HUDEP-2 (cell line): ENCODE results near the gene AREG.

Experiments
- DNase-seq, 76 experiments: peaks; one replicate each; lab custom pipeline; 2025; ENCODE audit not compliant: unreplicated experiment in 76 of 76; lab: John Stamatoyannopoulos, UW

Gene AREG

DNA sequence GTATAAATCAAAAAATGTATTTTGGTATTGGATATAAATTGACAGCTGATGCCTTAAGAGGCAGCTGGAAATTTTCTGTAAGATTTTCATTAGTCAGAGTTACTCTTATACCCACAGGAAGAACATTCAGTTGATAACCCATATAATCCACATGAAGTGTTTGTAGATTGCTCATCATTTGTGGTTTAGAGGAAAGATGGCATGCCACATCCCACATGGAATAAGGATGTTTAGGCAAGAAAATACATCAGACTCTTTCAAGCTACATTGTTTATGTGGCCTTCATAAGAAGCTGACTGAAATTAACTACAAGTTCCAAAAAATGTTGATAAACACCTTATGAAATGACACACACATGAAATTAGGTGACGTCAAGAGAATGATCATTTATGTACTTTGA lies 56.6 kb downstream of the AREG start:
- no peak for DNase-seq

DNA sequence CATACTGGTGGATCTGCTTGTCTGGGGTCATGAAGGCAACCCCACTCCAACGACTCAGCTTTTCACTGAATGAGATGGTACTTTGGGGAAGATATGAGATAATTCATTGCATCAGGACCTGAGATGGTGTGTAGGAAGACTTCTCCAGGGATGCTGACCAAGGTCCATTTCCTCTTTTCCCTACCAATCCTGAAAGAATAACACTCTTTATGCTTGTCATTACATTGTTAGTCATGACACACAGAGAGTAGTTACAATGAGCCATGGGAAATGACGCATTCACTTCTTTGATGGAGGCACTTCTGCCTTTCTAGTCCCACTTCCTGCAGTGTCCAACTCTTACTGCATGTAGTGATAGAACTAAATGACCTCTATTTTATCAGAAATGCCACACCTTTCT lies 58.6 kb downstream of the AREG start:
- DNase-seq = no peak

DNA sequence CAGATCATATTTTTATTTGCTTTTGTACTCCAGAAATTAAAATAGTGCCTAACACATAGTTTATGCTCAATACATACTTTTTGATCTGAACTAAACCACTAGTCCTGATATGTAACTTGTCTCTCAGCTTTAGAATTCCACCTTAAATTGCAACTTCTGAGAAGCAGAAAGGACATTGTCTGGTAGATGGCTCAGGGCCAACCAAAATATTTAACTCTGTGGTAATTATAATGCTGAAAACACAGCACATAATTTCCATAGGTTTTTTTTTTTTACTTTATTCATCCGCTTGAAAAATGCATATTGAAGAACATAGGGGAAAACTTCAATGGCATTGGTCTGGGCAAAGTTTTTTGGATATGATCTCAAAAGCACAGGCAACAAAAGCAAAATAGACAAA lies 59.3 kb downstream of the AREG start:
- no peak for DNase-seq
